HepG2 (cell line): ENCODE data around the gene ATP4A. TPM values are rescaled to one million over a fixed set of nuclear protein-coding genes. Genes with fewer than 3 reads are reported as not detected.
A peak's percentile ranks its signal among the peaks of the same experiment; 100 is the strongest.

Experiments used
- ARID3A ChIP-seq: IDR thresholded peaks from 2 replicates; pipeline ENCODE4 v1.6.1; 2012; ENCODE audit warnings: low read depth, low read length, improper control_type of control experiment
- DZIP1 ChIP-seq: sonication (generic); formaldehyde crosslinking; IDR thresholded peaks from 2 replicates; pipeline ENCODE4 v1.5.0; 2020; ENCODE audit warnings: mild to moderate bottlenecking, missing genetic modification reagents
- GABPB1 ChIP-seq: IDR thresholded peaks from 2 replicates; pipeline ENCODE4 v1.6.1; 2016; ENCODE audit warnings: mild to moderate bottlenecking, missing genetic modification reagents, moderate library complexity, missing compliant biosample characterization
- GMEB1 ChIP-seq: sonication (generic); formaldehyde crosslinking; IDR thresholded peaks from 2 replicates; pipeline ENCODE4 v1.5.1; 2020; ENCODE audit warnings: missing genetic modification reagents, mild to moderate bottlenecking, borderline replicate concordance
- GMEB2 ChIP-seq: IDR thresholded peaks from 2 replicates; pipeline ENCODE4 v1.6.1; 2016; ENCODE audit warnings: missing biosample characterization, missing genetic modification reagents, low read depth
- HNRNPUL1 ChIP-seq: fragments of 200-400 bp; formaldehyde crosslinking; IDR thresholded peaks from 2 replicates; pipeline ENCODE4 v1.6.1; 2017; ENCODE audit warnings: low read depth, mild to moderate bottlenecking, low read length, moderate library complexity
- HOXD1 ChIP-seq: sonication (generic); formaldehyde crosslinking; IDR thresholded peaks from 2 replicates; pipeline ENCODE4 v1.5.0; 2020; ENCODE audit warnings: missing genetic modification reagents
- IRF9 ChIP-seq: sonication (generic); formaldehyde crosslinking; IDR thresholded peaks from 2 replicates; pipeline ENCODE4 v1.8.0; 2022; ENCODE audit warnings: missing genetic modification reagents, mild to moderate bottlenecking, borderline replicate concordance
- MBNL3 ChIP-seq: fragments of 250-450 bp; sonication (Bioruptor Pico); conservative IDR thresholded peaks from 2 replicates; pipeline ENCODE4 v1.8.0; 2022; ENCODE audit warnings: mild to moderate bottlenecking, inconsistent platforms
- TAF15 ChIP-seq: fragments of 200-400 bp; formaldehyde crosslinking; IDR thresholded peaks from one replicate; pipeline ENCODE4 v1.6.1; 2018; ENCODE audit warnings: mild to moderate bottlenecking, low read depth, low read length; ENCODE audit not compliant: poor library complexity, severe bottlenecking
- ZBTB46 ChIP-seq: sonication (generic); formaldehyde crosslinking; IDR thresholded peaks from 2 replicates; pipeline ENCODE4 v1.4.0; 2020; ENCODE audit warnings: mild to moderate bottlenecking, missing genetic modification reagents, borderline replicate concordance
- ZNF10 ChIP-seq: sonication (generic); formaldehyde crosslinking; IDR thresholded peaks from 2 replicates; pipeline ENCODE4 v1.4.0; 2020; ENCODE audit warnings: mild to moderate bottlenecking, low read depth, missing genetic modification reagents, borderline replicate concordance
- ZNF232 ChIP-seq: sonication (generic); formaldehyde crosslinking; IDR thresholded peaks from 2 replicates; pipeline ENCODE4 v1.4.0; 2020; ENCODE audit warnings: missing genetic modification reagents, borderline replicate concordance
- ZNF709 ChIP-seq: sonication (generic); formaldehyde crosslinking; IDR thresholded peaks from 2 replicates; pipeline ENCODE4 v1.5.0; 2020; ENCODE audit warnings: mild to moderate bottlenecking, missing genetic modification reagents
- ZSCAN29 ChIP-seq: sonication (generic); formaldehyde crosslinking; conservative IDR thresholded peaks from 2 replicates; pipeline ENCODE4 v1.4.0; 2020; ENCODE audit warnings: mild to moderate bottlenecking, missing genetic modification reagents
- polyA plus RNA-seq, 8 experiments: library from polyadenylated mRNA; depleted of rRNA in 3 of 8; stranded (reverse) in 7 of 8; unstranded in 1 of 8; fragments of >200 nt; fragmentation: Illumina TruSeq in 4 of 8; extraction: Trizol in 4 of 8; gene quantifications; 2 replicates each; pipeline versions ENCODE4 v1.2.1 to v1.2.3, GENCODE V29; 2011 to 2016; ENCODE audit warnings: low read depth in 4 of 8, missing spikeins in 1 of 8, mixed read lengths in 1 of 8; ENCODE audit not compliant: insufficient read depth in 1 of 8
- total RNA-seq, 5 experiments: library from RNA; depleted of rRNA; stranded (reverse); fragments of >200 nt; fragmentation: Illumina TruSeq; extraction: Trizol; gene quantifications; 2 replicates each; pipeline ENCODE4 v1.2.3, GENCODE V29; 2016; ENCODE audit warnings: low read depth in 1 of 5

Gene ATP4A
- total and polyA plus RNA-seq, 2 of the 13 experiments (the other 11 are each of a cell fraction or from before 2014, with no cell fraction given) = 0.08 to 0.11 TPM

GRCh38 chr19:35545001-35545854 is 18.2 kb downstream of the ATP4A start, which contains the start of gene TMEM147 (continued):
- no peak; the same call in 1 of the 2 replicates for TF ChIP-seq IRF9
- TF ChIP-seq ZNF709 (CRISPR knock-in tag) = peak; percentile 94
- no peak for TF ChIP-seq GMEB2 (CRISPR knock-in tag)
- TF ChIP-seq DZIP1 (CRISPR knock-in tag) = no peak
- TF ChIP-seq MBNL3 = no peak
- TF ChIP-seq GABPB1 = peak; percentile 95
- no peak for TF ChIP-seq ARID3A
- TF ChIP-seq GMEB1 (CRISPR knock-in tag) = peak; percentile 83
- TF ChIP-seq ZNF10 (CRISPR knock-in tag) = no peak
- TF ChIP-seq ZSCAN29 (CRISPR knock-in tag) = no peak
- no peak for TF ChIP-seq ZBTB46 (CRISPR knock-in tag)
- TF ChIP-seq HOXD1 (CRISPR knock-in tag) = peak; percentile 66; the same call in 1 of the 2 replicates
- TF ChIP-seq ZNF232 (CRISPR knock-in tag) = peak; percentile 10; the same call in 1 of the 2 replicates
- peak; percentile 57 for TF ChIP-seq TAF15
- no peak for TF ChIP-seq HNRNPUL1
